Retina (tissue), 1 donor: ENCODE results near the gene SCML2.
"Not testable (repeated sequence)": the region's sequence is repeated elsewhere in the genome, so short reads cannot be mapped to it uniquely, and the experiment has no call there.

Experiments
- DNase-seq: peaks from one replicate; pipeline ENCODE4 v3.0.0-alpha.2; 2016

SCML2 gene

DNA sequence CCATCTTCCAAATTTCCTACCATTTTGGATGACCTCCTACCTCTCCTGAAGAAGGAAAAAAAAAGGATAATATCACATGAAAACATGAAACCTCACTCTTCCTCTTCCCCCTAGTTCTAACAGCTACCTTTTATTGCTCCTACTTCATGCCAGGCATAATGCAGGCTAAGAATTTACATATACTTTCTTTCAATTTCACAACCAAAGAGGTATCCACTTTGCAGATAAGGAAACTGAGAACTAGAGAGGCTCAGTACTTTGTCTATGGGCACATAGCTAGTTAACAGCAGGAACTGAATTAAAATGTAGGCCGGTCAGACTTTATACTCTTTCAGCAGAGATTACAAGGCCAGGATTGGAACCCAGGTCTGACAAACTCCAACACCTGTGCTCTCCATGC is 99.4 kb downstream of the SCML2 start:
- no peak for DNase-seq

DNA sequence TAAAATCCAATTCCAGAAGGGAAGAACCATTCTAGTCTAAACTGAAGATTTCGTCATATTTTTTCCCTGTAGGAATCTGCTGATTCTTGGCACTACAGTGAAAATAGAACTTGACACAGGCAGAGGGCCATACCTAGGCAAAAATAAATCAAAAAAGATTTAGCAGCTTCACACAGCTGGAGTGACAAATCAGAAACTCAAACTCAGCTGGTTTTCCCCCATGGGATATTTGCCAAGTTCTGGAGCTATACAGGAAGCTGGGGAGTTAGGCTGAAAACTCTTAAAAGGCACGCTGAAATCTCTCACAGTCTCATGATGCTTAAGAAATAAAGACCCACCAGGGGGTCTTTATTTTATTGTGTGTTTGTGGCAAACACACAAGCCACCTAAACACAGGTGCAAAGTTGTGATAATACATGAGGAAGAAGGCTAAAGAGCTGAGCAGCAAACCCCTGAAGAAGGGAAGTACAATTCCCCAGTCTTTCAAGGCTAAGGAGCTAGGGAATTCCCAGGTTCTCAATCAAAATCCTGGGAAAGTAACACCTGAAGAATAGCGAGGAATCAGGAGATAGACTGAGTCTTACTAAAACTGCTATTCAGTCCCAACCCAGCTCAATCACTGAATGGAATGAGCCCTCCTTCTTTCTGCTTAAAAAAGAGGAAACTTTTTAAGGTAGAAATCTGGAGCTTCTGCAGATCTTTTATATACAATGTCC is 101.7 kb downstream of the SCML2 start:
- no peak for DNase-seq

DNA sequence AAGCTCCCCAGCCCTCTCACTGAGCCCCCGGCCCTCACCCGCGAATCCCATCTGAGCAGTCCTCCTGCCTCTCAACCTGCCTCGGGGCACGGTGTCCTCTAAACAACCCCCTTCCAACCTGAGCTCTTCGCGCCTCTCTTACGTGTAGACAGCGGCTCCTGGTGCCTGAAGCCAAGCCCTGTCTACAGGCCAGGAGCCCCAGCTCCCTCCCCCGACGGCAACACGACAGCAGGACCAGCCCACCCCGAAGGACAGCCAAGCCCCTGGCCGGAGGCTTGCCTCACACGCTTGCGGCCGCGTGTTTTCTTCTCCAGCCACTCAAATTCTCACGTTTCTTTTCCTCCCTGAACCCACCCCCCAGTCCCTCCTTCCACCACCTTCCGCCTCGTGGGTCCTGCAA is 124.8 kb downstream of the SCML2 start:
- DNase-seq, result not testable (repeated sequence)

DNA sequence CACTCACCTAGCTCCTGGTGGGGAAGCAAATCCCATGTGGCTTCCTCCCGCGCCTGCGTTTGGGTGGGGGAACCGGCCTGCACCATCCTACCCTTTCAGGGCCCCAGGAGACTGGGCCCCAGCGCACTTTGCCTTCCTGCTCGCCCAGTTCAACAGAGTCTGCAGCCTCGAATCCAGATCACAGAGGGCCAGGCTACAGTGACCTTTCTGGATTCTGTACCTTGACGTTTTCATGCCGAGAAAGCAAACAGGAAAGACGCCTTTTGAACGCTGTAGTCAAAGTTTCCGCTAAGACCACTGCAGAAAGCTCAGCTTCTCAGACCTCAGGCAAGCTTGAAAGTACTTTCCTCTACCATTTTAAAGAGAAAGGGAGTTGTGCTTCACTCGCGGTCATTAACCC is 126.4 kb downstream of the SCML2 start:
- DNase-seq, result no peak

DNA sequence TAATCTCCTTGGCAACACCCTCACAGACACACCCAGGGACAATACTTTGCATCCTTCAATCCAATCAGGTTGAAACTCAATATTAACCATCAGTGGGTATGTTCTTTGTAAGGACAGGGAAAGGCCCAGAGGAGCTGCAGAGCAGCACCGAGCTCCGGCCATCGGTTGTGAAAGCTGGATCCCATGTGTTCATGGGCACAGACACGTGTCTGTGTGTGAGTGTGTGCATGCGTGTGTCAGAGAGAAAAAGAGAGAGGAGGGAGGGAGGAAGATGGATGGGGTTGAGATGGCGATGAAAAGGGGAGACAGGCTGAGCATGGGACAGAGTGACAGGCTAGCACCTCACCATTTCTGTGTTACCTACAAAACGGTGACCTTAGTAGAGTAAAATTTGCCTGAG is 127.0 kb downstream of the SCML2 start:
- no peak for DNase-seq

DNA sequence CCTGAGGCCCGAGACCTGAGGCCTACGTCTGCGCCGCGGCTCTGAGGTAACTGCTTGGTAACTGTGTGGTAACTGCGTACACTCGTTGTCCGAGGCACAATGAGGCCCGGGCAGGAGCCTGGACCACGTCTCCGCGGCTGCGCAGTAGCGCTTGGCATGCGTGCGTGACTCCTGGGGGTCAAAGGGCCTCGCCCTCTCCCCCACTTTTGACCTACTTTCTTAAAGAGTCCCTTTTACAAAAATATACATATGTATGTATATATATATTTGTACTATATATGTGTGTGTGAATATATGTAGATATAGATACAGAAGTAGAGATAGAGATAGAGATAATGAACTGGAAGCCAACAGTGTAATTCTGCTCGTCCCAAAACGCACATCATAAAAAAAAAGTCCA is 133.7 kb downstream of the SCML2 start, which contains the start of gene BEND2:
TSS of gene BEND2 (minus strand) at position 101 of the 400 bp plus-strand sequence. CDS start 136 bp downstream, outside the sequence.
- DNase-seq, result no peak

DNA sequence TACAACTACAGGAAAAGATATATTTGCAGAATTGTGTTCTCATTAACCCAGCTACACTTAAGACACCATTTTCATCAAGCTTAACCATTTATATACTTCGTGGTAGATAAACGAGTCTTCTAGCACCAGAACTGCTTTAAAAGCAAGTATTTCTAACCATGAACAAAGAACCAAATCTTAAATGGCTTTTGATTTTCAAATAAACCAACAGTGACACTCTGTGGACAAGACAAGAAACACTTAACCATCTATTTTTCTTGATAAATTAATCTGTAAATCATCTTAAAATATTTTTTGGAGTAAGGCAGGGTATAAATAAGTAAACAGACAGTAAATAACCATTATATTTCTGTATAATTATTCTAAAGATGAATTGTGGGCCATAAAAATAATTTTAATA is 144.0 kb downstream of the SCML2 start:
- DNase-seq, result peak; percentile 8

DNA sequence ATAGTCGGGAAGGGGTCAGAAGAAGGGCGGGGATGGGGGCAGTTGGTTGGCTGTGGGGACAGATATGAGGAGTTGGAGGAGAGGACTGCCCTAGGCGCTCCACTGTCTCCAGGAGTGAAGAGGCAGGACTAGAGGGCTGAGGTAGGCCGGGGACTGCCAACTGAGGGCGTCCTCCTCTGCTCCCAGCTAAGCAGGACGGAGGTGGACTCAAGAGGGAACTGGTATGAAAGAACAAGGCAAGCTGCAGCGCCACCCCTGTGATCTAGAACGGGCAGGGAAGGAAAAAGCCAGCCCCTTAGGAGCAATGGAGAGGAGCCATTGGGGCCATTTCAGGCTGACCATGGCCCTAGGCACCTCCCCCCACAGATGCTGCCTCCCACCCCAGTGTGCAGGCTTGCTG is 147.8 kb downstream of the SCML2 start:
- DNase-seq, result no peak

DNA sequence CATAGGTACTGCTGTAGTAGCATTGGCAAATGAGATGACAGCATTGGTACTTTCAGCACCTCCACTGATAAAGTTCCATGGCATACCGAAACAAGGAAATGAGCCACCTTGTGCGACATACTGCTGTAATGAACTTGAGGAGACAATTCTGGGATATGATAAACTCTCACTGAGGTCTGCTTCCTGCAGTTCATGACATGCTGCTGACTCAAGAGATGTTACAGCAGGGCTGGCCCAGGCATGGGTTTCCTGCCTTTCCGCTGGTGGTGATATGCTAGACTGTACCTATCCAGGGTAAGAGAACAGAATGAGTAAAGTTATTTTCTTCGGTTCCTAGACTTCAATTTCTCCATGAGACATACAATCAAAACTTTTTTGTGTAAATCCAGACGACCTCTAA is 150.9 kb downstream of the SCML2 start:
- no peak for DNase-seq

DNA sequence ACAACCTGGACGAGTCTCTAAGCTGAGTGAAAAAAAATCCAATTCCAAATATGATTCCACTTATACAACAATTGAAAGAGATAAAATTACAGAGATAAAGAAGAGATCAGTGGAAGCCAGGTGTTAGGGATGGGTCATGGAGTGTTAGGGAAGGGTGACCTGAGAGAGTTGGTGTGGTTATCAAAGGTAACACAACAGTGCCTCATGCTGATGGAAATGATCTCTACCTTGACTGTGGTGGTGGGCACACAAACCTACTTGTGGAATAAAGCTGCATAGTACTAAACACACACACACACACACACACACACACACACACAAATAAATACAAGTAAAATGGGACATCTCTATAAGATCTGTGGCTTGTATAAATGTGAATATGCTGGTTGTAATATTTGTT is 159.8 kb downstream of the SCML2 start:
- no peak for DNase-seq
